BJ (cell line): ENCODE results near the gene FAF1. TPM values are rescaled to one million over a fixed set of nuclear protein-coding genes. Genes with fewer than 3 reads are reported as not detected.
"Not testable (repeated sequence)": the region's sequence is repeated elsewhere in the genome, so short reads cannot be mapped to it uniquely, and the experiment has no call there.

Experiments
- CTCF ChIA-PET: fragments of 350-600 bp; formaldehyde crosslinking; extraction: SDS; loops from one replicate; lab custom pipeline; 2021; ENCODE audit warnings: antibody characterized with exemption, inconsistent platforms; lab: Yijun Ruan, JAX
- POLR2A ChIA-PET: fragments of 300-600 bp; sonication (Branson Sonifier 250); formaldehyde crosslinking; extraction: SDS; loops from one replicate; lab custom pipeline; 2021; ENCODE audit warnings: antibody characterized with exemption; lab: Charles Lee
- DNase-seq: peaks from one replicate; pipeline ENCODE4 v3.0.0-alpha.2; 2011; ENCODE audit warnings: low read depth
- H3K27me3 ChIP-seq: 2 replicates; pipeline ENCODE4 v1.6.0; 2011; ENCODE audit warnings: low read length; ENCODE audit not compliant: control insufficient read depth, insufficient read depth
- H3K36me3 ChIP-seq: 2 replicates; pipeline ENCODE4 v1.5.1; 2011; ENCODE audit warnings: low read length; ENCODE audit not compliant: control insufficient read depth, insufficient read depth
- H3K4me3 ChIP-seq: 2 replicates; pipeline ENCODE4 v1.5.1; 2011; ENCODE audit warnings: low read depth, mild to moderate bottlenecking, control low read depth, low read length
- CTCF ChIP-seq: IDR thresholded peaks from 2 replicates; pipeline ENCODE4 v1.5.1; 2011; ENCODE audit warnings: low read depth, mild to moderate bottlenecking, control low read depth, inconsistent platforms, low read length, moderate library complexity; ENCODE audit not compliant: insufficient read depth
- polyA plus RNA-seq: library from polyadenylated mRNA; depleted of rRNA; stranded (reverse); fragments of >200 nt; gene quantifications from 2 replicates; pipeline ENCODE4 v1.2.3, GENCODE V29; 2011

Gene FAF1
- polyA plus RNA-seq, 1 experiment, result 15.5 TPM

- CTCF ChIA-PET, result no interaction called here
- POLR2A ChIA-PET, result no interaction called here
- TF ChIP-seq CTCF, result no peak
- no peaks in the 10 kb centered on the region for H3K27me3 ChIP-seq
- H3K36me3 ChIP-seq, result no peaks in the 10 kb centered on the region
- no peak overlapping the region; the same call in 1 of the 2 replicates for H3K4me3 ChIP-seq
- DNase-seq, result no peak
Measured at GRCh38 chr1:50966991-50967390, 6.9 kb upstream of the FAF1 start.

- no peaks in the 10 kb centered on the region for H3K36me3 ChIP-seq
- CTCF ChIA-PET, result interaction anchor here (1.5 to 1.9 kb wide), 2 partner anchors 190 to 224 kb away, joined by 3 to 6 read pairs; no protein-coding TSS in a partner anchor
- TF ChIP-seq CTCF, result no peak
- no peak overlapping the region for H3K4me3 ChIP-seq
- POLR2A ChIA-PET, result no interaction called here
- no peak for DNase-seq
- H3K27me3 ChIP-seq, result no peaks in the 10 kb centered on the region
Measured at GRCh38 chr1:50964863-50965262, 4.8 kb upstream of the FAF1 start.

- Histone ChIP-seq H3K36me3 (no peaks in the 10 kb centered on the region), H3K4me3 (peak overlapping the region; percentile 88), H3K27me3 (no peaks in the 10 kb centered on the region)
- CTCF ChIA-PET, result interaction anchor here (1.2 to 1.9 kb wide), 3 partner anchors 9 to 30 kb away, joined by 3 to 6 read pairs (median 3); no protein-coding TSS in a partner anchor
- POLR2A ChIA-PET, result no interaction called here
- no peak for DNase-seq
- TF ChIP-seq CTCF, result no peak
Measured at GRCh38 chr1:50959303-50959912, 659 bp downstream of the FAF1 start.

- POLR2A ChIA-PET, result no interaction called here
- TF ChIP-seq CTCF, result no peak
- no peak for DNase-seq
- CTCF ChIA-PET, result interaction anchor here (1.9 kb wide), 1 partner anchor 26 kb away, joined by 4 read pairs; no protein-coding TSS in a partner anchor
- Histone ChIP-seq H3K27me3 (no peaks in the 10 kb centered on the region), H3K36me3 (no peaks in the 10 kb centered on the region), H3K4me3 (no peak overlapping the region)
Measured at GRCh38 chr1:50955116-50955515, 5.0 kb downstream of the FAF1 start.

GRCh38 chr1:50952566-50952965, 7.5 kb downstream of the FAF1 start:
- POLR2A ChIA-PET, H3K27me3 ChIP-seq, DNase-seq, H3K36me3 ChIP-seq, CTCF ChIA-PET, H3K4me3 ChIP-seq: not testable (repeated sequence)
